KMS-11 (cell line): ENCODE results near the gene GRAMD4.

ENCODE experiments used
- H2AFZ ChIP-seq: fragments of 200-600 bp; sonication (generic); 2 replicates; pipeline ENCODE4 v1.6.1; 2016; ENCODE audit warnings: antibody characterized with exemption, mixed run types, low read depth
- H3K27ac ChIP-seq: fragments of 200-600 bp; sonication (generic); 2 replicates; pipeline ENCODE4 v1.6.1; 2016; ENCODE audit warnings: mild to moderate bottlenecking, mixed run types
- H3K27me3 ChIP-seq: fragments of 200-600 bp; sonication (generic); 2 replicates; pipeline ENCODE4 v1.6.1; 2017; ENCODE audit warnings: mild to moderate bottlenecking, low read depth, mixed run types, moderate library complexity; ENCODE audit not compliant: insufficient read depth
- H3K36me3 ChIP-seq: fragments of 200-600 bp; sonication (generic); 2 replicates; pipeline ENCODE4 v1.6.1; 2017; ENCODE audit warnings: mild to moderate bottlenecking, mixed run types; ENCODE audit not compliant: insufficient read depth
- H3K4me1 ChIP-seq: fragments of 200-600 bp; sonication (generic); 2 replicates; pipeline ENCODE4 v1.6.1; 2016; ENCODE audit warnings: mild to moderate bottlenecking, low read depth, mixed run types; ENCODE audit not compliant: poor library complexity, severe bottlenecking
- H3K4me2 ChIP-seq: fragments of 200-600 bp; sonication (generic); 2 replicates; pipeline ENCODE4 v1.7.0; 2016; ENCODE audit warnings: mild to moderate bottlenecking, mixed run types
- H3K4me3 ChIP-seq: fragments of 200-600 bp; sonication (generic); IDR thresholded peaks from 2 replicates; pipeline ENCODE4 v1.6.1; 2017; ENCODE audit warnings: low read depth, low read length, mixed read lengths; ENCODE audit not compliant: insufficient read depth
- H3K79me2 ChIP-seq: fragments of 200-600 bp; sonication (generic); 2 replicates; pipeline ENCODE4 v1.6.1; 2016; ENCODE audit warnings: low read depth, mixed run types; ENCODE audit not compliant: insufficient read depth
- H3K9ac ChIP-seq: fragments of 200-600 bp; sonication (generic); 2 replicates; pipeline ENCODE4 v1.6.1; 2016; ENCODE audit warnings: mild to moderate bottlenecking, mixed run types
- H4K20me1 ChIP-seq: fragments of 200-600 bp; sonication (generic); 2 replicates; pipeline ENCODE4 v1.6.1; 2016; ENCODE audit warnings: mild to moderate bottlenecking, mixed run types; ENCODE audit not compliant: insufficient read depth
- CTCF ChIP-seq: fragments of 200-600 bp; sonication (generic); conservative IDR thresholded peaks from 2 replicates; pipeline ENCODE4 v1.6.1; 2017; ENCODE audit warnings: low read depth, mild to moderate bottlenecking, antibody characterized with exemption, low read length, moderate library complexity, mixed read lengths

The GRAMD4 gene

GRCh38 chr22:46611189-46611588 lies 9.0 kb upstream of the GRAMD4 start:
- Histone ChIP-seq H4K20me1 (no peaks in the 10 kb centered on the region), H3K4me2 (no peak overlapping the region), H3K27me3 (no peaks in the 10 kb centered on the region), H3K36me3 (no peaks in the 10 kb centered on the region), H3K4me1 (no peaks in the 10 kb centered on the region), H3K9ac (no peak overlapping the region), H3K27ac (no peak overlapping the region), H3K79me2 (no peaks in the 10 kb centered on the region), H2AFZ (no peak overlapping the region), H3K4me3 (no peak overlapping the region)
- TF ChIP-seq CTCF = no peak

DNA sequence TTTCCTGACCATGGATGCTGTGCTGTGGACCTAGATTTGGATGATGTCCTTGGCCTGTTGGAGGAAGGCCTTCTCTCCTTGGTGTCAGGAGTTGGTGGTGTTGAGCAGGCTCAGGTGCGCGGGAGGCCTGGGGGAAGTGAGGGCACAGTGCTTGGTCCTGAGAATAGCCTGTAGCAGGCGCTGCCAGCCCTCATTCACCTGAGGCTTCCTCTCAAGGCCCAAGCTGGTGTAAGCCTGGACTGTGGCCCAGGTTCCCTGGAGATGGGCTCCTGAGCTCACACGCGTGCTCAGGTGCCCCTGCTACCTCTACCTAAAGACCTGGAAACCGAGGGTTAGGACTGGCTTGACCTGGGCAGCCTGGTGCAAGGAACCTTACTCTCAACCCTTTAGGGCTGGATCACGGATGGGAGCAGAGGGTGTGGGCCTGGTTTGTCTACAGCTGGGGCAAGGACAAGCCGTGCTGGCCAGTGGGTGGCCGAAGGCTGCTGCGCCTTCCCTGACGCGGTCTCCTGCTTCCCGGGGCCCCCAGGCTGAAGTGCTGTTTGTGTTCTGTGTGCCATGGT lies 7.8 kb upstream of the GRAMD4 start:
- Histone ChIP-seq H3K27me3 (no peaks in the 10 kb centered on the region), H3K9ac (no peak overlapping the region), H3K36me3 (no peaks in the 10 kb centered on the region), H3K4me2 (no peak overlapping the region), H3K27ac (no peak overlapping the region), H4K20me1 (no peaks in the 10 kb centered on the region), H3K4me3 (no peak overlapping the region), H3K4me1 (no peaks in the 10 kb centered on the region), H2AFZ (no peak overlapping the region), H3K79me2 (no peaks in the 10 kb centered on the region)
- TF ChIP-seq CTCF = no peak

GRCh38 chr22:46612904-46613605 lies 7.1 kb upstream of the GRAMD4 start:
- H3K9ac ChIP-seq = no peak overlapping the region
- H3K27ac ChIP-seq = no peak overlapping the region
- no peaks in the 10 kb centered on the region for H3K79me2 ChIP-seq
- no peak for TF ChIP-seq CTCF
- H3K36me3 ChIP-seq = no peaks in the 10 kb centered on the region
- no peaks in the 10 kb centered on the region for H3K27me3 ChIP-seq
- H4K20me1 ChIP-seq = no peaks in the 10 kb centered on the region
- H3K4me2 ChIP-seq = no peak overlapping the region
- no peak overlapping the region for H2AFZ ChIP-seq
- H3K4me3 ChIP-seq = no peak overlapping the region
- H3K4me1 ChIP-seq = no peaks in the 10 kb centered on the region

- no peaks in the 10 kb centered on the region for H3K27me3 ChIP-seq
- H3K4me1 ChIP-seq = no peaks in the 10 kb centered on the region
- no peaks in the 10 kb centered on the region for H3K79me2 ChIP-seq
- H3K4me2 ChIP-seq = no peak overlapping the region
- H3K36me3 ChIP-seq = no peaks in the 10 kb centered on the region
- no peaks in the 10 kb centered on the region for H4K20me1 ChIP-seq
- no peak overlapping the region for H2AFZ ChIP-seq
- H3K9ac ChIP-seq = no peak overlapping the region
- no peak overlapping the region for H3K4me3 ChIP-seq
- TF ChIP-seq CTCF = no peak
- H3K27ac ChIP-seq = no peak overlapping the region
Measured at GRCh38 chr22:46613606-46614021, 6.6 kb upstream of the GRAMD4 start.
